Neuron (in vitro differentiated cells): ENCODE results near the gene ELP4.

ENCODE experiments used
- H2AFZ ChIP-seq: one replicate; pipeline ENCODE4 v1.6.1; 2013; ENCODE audit warnings: low read depth, mild to moderate bottlenecking, inconsistent platforms, low read length, moderate library complexity
- H3K27me3 ChIP-seq: one replicate; pipeline ENCODE4 v1.6.1; 2013; ENCODE audit warnings: low read length; ENCODE audit not compliant: insufficient read depth
- H3K36me3 ChIP-seq: one replicate; pipeline ENCODE4 v1.6.1; 2013; ENCODE audit warnings: low read length; ENCODE audit not compliant: insufficient read depth
- H3K4me1 ChIP-seq: one replicate; pipeline ENCODE4 v1.6.1; 2013; ENCODE audit warnings: low read length; ENCODE audit not compliant: insufficient read depth
- H3K4me3 ChIP-seq: 2 replicates; pipeline ENCODE4 v1.5.1; 2013; ENCODE audit warnings: mild to moderate bottlenecking, low read length, moderate library complexity
- H3K9me3 ChIP-seq: one replicate; pipeline ENCODE4 v1.6.1; 2013; ENCODE audit warnings: low read length

The ELP4 gene

GRCh38 chr11:31820438-31820818, 310.9 kb downstream of the ELP4 start:
- Histone ChIP-seq H2AFZ (no peak overlapping the region), H3K4me3 (no peak overlapping the region), H3K36me3 (no peaks in the 10 kb centered on the region), H3K9me3 (peaks cover 3% of the 10 kb centered on the region), H3K27me3 (peaks cover 53% of the 10 kb centered on the region), H3K4me1 (peaks cover 42% of the 10 kb centered on the region)

- H3K4me3 ChIP-seq, result no peak overlapping the region
- no peaks in the 10 kb centered on the region for H3K36me3 ChIP-seq
- H3K4me1 ChIP-seq, result peaks cover 36% of the 10 kb centered on the region
- peaks cover 62% of the 10 kb centered on the region for H3K27me3 ChIP-seq
- H3K9me3 ChIP-seq, result peaks cover 3% of the 10 kb centered on the region
- H2AFZ ChIP-seq, result no peak overlapping the region
Measured at GRCh38 chr11:31821235-31821764, 311.7 kb downstream of the ELP4 start.

- Histone ChIP-seq H3K27me3 (peaks cover 66% of the 10 kb centered on the region), H3K36me3 (no peaks in the 10 kb centered on the region), H2AFZ (no peak overlapping the region), H3K4me3 (no peak overlapping the region), H3K4me1 (peaks cover 33% of the 10 kb centered on the region), H3K9me3 (peaks cover 3% of the 10 kb centered on the region)
Measured at GRCh38 chr11:31821766-31822165, 312.2 kb downstream of the ELP4 start.

- Histone ChIP-seq H3K36me3 (no peaks in the 10 kb centered on the region), H3K4me3 (no peak overlapping the region), H3K27me3 (peaks cover 72% of the 10 kb centered on the region), H3K4me1 (peaks cover 30% of the 10 kb centered on the region), H3K9me3 (peaks cover 3% of the 10 kb centered on the region), H2AFZ (no peak overlapping the region)
Measured at GRCh38 chr11:31822175-31822926, 312.8 kb downstream of the ELP4 start.

- H3K36me3 ChIP-seq, result no peaks in the 10 kb centered on the region
Measured at GRCh38 chr11:31822927-31823643, 313.5 kb downstream of the ELP4 start.

GRCh38 chr11:31823644-31824331, 314.2 kb downstream of the ELP4 start:
- H3K4me3 ChIP-seq, result no peak overlapping the region
- no peak overlapping the region for H2AFZ ChIP-seq
- H3K27me3 ChIP-seq, result peaks cover 75% of the 10 kb centered on the region
- peaks cover 3% of the 10 kb centered on the region for H3K9me3 ChIP-seq
- H3K4me1 ChIP-seq, result peaks cover 16% of the 10 kb centered on the region
- H3K36me3 ChIP-seq, result no peaks in the 10 kb centered on the region

More at GRCh38 chr11:31822927-31823643, 313.5 kb downstream of the ELP4 start:
- H3K9me3 ChIP-seq, result peaks cover 3% of the 10 kb centered on the region
- H3K4me3 ChIP-seq, result no peak overlapping the region
- no peak overlapping the region for H2AFZ ChIP-seq
- peaks cover 78% of the 10 kb centered on the region for H3K27me3 ChIP-seq
- peaks cover 22% of the 10 kb centered on the region for H3K4me1 ChIP-seq

GRCh38 chr11:31824332-31824878, 314.8 kb downstream of the ELP4 start:
- Histone ChIP-seq H3K4me3 (no peak overlapping the region), H2AFZ (no peak overlapping the region), H3K4me1 (peaks cover 16% of the 10 kb centered on the region), H3K9me3 (peaks cover 3% of the 10 kb centered on the region), H3K27me3 (peaks cover 78% of the 10 kb centered on the region), H3K36me3 (no peaks in the 10 kb centered on the region)

- peaks cover 77% of the 10 kb centered on the region for H3K27me3 ChIP-seq
- H3K36me3 ChIP-seq, result no peaks in the 10 kb centered on the region
- H2AFZ ChIP-seq, result no peak overlapping the region
- no peak overlapping the region for H3K4me3 ChIP-seq
- H3K9me3 ChIP-seq, result peaks cover 3% of the 10 kb centered on the region
- H3K4me1 ChIP-seq, result peaks cover 16% of the 10 kb centered on the region
Measured at GRCh38 chr11:31824879-31825837, 315.6 kb downstream of the ELP4 start.

- peaks cover 72% of the 10 kb centered on the region for H3K27me3 ChIP-seq
- H3K4me3 ChIP-seq, result no peak overlapping the region
- peaks cover 3% of the 10 kb centered on the region for H3K9me3 ChIP-seq
- H3K36me3 ChIP-seq, result no peaks in the 10 kb centered on the region
- H2AFZ ChIP-seq, result no peak overlapping the region
- peaks cover 16% of the 10 kb centered on the region for H3K4me1 ChIP-seq
Measured at GRCh38 chr11:31825838-31826484, 316.4 kb downstream of the ELP4 start.

GRCh38 chr11:31826536-31827438, 317.2 kb downstream of the ELP4 start:
- Histone ChIP-seq H3K27me3 (peaks cover 72% of the 10 kb centered on the region), H3K4me3 (peak overlapping the region; percentile 34), H3K4me1 (peaks cover 12% of the 10 kb centered on the region), H3K36me3 (no peaks in the 10 kb centered on the region), H3K9me3 (peaks cover 3% of the 10 kb centered on the region), H2AFZ (peak overlapping the region; percentile 24)
